K562 (cell line): ENCODE measurements around the gene UBE2H. TPM values are rescaled to one million over a fixed set of nuclear protein-coding genes. Genes with fewer than 3 reads are reported as not detected.

Experiments used
- ATAC-seq: fragments of 200-7000 bp; cut with Tn5 transposase; 3 replicates; pipeline ENCODE4 v1.9.1; 2020; ENCODE audit warnings: moderate library complexity
- BruUV-seq: library from RNA; stranded (reverse); fragments of 400-500 nt; replicated peaks from 2 replicates; lab custom pipeline; 2021; lab: Mats Ljungman, UMichigan
- CTCF ChIA-PET: fragments of 300-600 bp; formaldehyde crosslinking; extraction: SDS; loops from one replicate; lab custom pipeline; 2021; ENCODE audit warnings: low intra/inter-chr PET ratio; lab: Yijun Ruan, JAX
- POLR2A ChIA-PET: fragments of 300-600, 350-650 bp; sonication (Branson Sonifier 250); formaldehyde crosslinking; extraction: SDS; loops from one replicate; lab custom pipeline; 2021; ENCODE audit warnings: antibody characterized with exemption, inconsistent platforms; lab: Yijun Ruan, JAX
- DNase-seq, 4 experiments: peaks; one replicate each; pipeline versions ENCODE4 v3.0.0 to v3.0.0-alpha.2; 2011 to 2018; ENCODE audit warnings: low spot score in 3 of 4, mixed read lengths in 3 of 4; ENCODE audit errors: extremely low read depth in 1 of 4
- FAIRE-seq: peaks from 2 replicates; lab custom pipeline; 2011; peaks lifted over from hg19 to GRCh38; lab: Jason Lieb, UNC
- H2AFZ ChIP-seq: 2 replicates; pipeline ENCODE4 v1.6.0; 2011; ENCODE audit warnings: low read depth, low read length, control low read depth, inconsistent platforms
- H3K27ac ChIP-seq: fragments of 200-600 bp; 3 replicates; pipeline ENCODE4 v1.8.0; 2011; ENCODE audit warnings: low read depth, mild to moderate bottlenecking, control low read depth, inconsistent platforms, low read length, moderate library complexity, mixed read lengths; ENCODE audit errors: extremely low read depth
- H3K27me3 ChIP-seq, 2 experiments: fragments of 300-600 bp in 1 of 2; 2 replicates in 1 of 2; 3 replicates in 1 of 2; pipeline versions ENCODE4 v1.6.0 to v1.8.0; 2011; ENCODE audit warnings: inconsistent platforms in 2 of 2, low read length in 2 of 2, mild to moderate bottlenecking in 1 of 2, mixed read lengths in 1 of 2, moderate library complexity in 1 of 2; ENCODE audit not compliant: control insufficient read depth in 2 of 2, insufficient read depth in 2 of 2
- H3K36me3 ChIP-seq: fragments of 300-600 bp; 3 replicates; pipeline ENCODE4 v1.8.0; 2011; ENCODE audit warnings: mild to moderate bottlenecking, low read length, inconsistent platforms; ENCODE audit not compliant: control insufficient read depth, insufficient read depth
- H3K4me1 ChIP-seq, 2 experiments: fragments of 200-600 bp in 1 of 2; replicated peaks in 1 of 2; 2 replicates in 1 of 2; 3 replicates in 1 of 2; pipeline versions ENCODE4 v1.5.1 to v1.8.0; 2011; ENCODE audit warnings: inconsistent platforms in 2 of 2, low read length in 2 of 2, mild to moderate bottlenecking in 1 of 2, mixed read lengths in 1 of 2, moderate library complexity in 1 of 2; ENCODE audit not compliant: control insufficient read depth in 2 of 2, insufficient read depth in 2 of 2
- H3K4me2 ChIP-seq: 2 replicates; pipeline ENCODE4 v1.6.1; 2011; ENCODE audit warnings: low read length, control low read depth, inconsistent platforms, mixed read lengths; ENCODE audit not compliant: insufficient read depth
- H3K4me3 ChIP-seq: fragments of 200-600 bp; sonication (generic), shearing (Covaris generic); 2 replicates; pipeline ENCODE4 v1.5.1; 2016; ENCODE audit warnings: control low read depth, inconsistent platforms
- H3K79me2 ChIP-seq: fragments of 200-600 bp; 3 replicates; pipeline ENCODE4 v1.8.0; 2011; ENCODE audit warnings: low read length, inconsistent platforms; ENCODE audit not compliant: control insufficient read depth, insufficient read depth
- H3K9ac ChIP-seq, 2 experiments: 2 replicates each; pipeline versions ENCODE4 v1.6.0 to v1.6.1; 2011; ENCODE audit warnings: low read depth in 2 of 2, low read length in 2 of 2, control low read depth in 1 of 2, inconsistent platforms in 1 of 2, mild to moderate bottlenecking in 1 of 2, mixed read lengths in 1 of 2; ENCODE audit not compliant: insufficient read depth in 1 of 2
- H3K9me1 ChIP-seq: one replicate; pipeline ENCODE4 v1.6.0; 2011; ENCODE audit warnings: inconsistent platforms, mild to moderate bottlenecking, low read length, moderate library complexity; ENCODE audit not compliant: control insufficient read depth, insufficient read depth
- H3K9me3 ChIP-seq: replicated peaks from 2 replicates; pipeline ENCODE4 v1.5.1; 2011; ENCODE audit warnings: low read depth, low read length, inconsistent platforms; ENCODE audit not compliant: control insufficient read depth, insufficient read depth
- H4K20me1 ChIP-seq: replicated peaks from 2 replicates; pipeline ENCODE4 v1.6.1; 2011; ENCODE audit warnings: low read length, inconsistent platforms, mixed read lengths; ENCODE audit not compliant: control insufficient read depth, insufficient read depth
- C11orf30 ChIP-seq: fragments of 450-650 bp; IDR thresholded peaks from 2 replicates; pipeline ENCODE4 v1.6.1; 2016; ENCODE audit warnings: low read depth, mild to moderate bottlenecking
- EP400 ChIP-seq: fragments of 450-650 bp; IDR thresholded peaks from 2 replicates; pipeline ENCODE4 v1.6.1; 2017; ENCODE audit warnings: antibody characterized with exemption, mild to moderate bottlenecking, moderate library complexity
- HSF4 ChIP-seq: fragments of 250-450 bp; sonication (Bioruptor Pico); IDR thresholded peaks from 2 replicates; pipeline ENCODE4 v2.1.2; 2022; ENCODE audit warnings: mild to moderate bottlenecking, moderate library complexity, borderline replicate concordance
- KAT2B ChIP-seq: IDR thresholded peaks from one replicate; pipeline ENCODE4 v1.6.1; 2012; ENCODE audit warnings: low read depth, mild to moderate bottlenecking, control low read depth, inconsistent platforms, low read length, moderate library complexity
- MTA3 ChIP-seq: fragments of 450-650 bp; formaldehyde crosslinking; IDR thresholded peaks from 2 replicates; pipeline ENCODE4 v1.6.1; 2017; ENCODE audit warnings: mild to moderate bottlenecking, borderline replicate concordance
- NR4A1 ChIP-seq, 2 experiments: fragments of 250-450 bp in 1 of 2; fragments of 450-650 bp in 1 of 2; sonication (Bioruptor Pico) in 1 of 2; IDR thresholded peaks; 2 replicates each; pipeline versions ENCODE4 v1.4.0 to v1.6.1; 2016 to 2020; ENCODE audit warnings: mild to moderate bottlenecking in 2 of 2, missing compliant biosample characterization in 1 of 2, missing genetic modification characterization in 1 of 2, moderate library complexity in 1 of 2
- POLR2H ChIP-seq: IDR thresholded peaks from 2 replicates; pipeline ENCODE4 v1.6.1; 2016; ENCODE audit warnings: missing genetic modification characterization, low read depth, mild to moderate bottlenecking, control low read depth, missing compliant biosample characterization, moderate library complexity
- RAD21 ChIP-seq, 2 experiments: fragments of 250-450 bp in 1 of 2; fragments of 450-650 bp in 1 of 2; sonication (Bioruptor Pico) in 1 of 2; formaldehyde crosslinking in 1 of 2; IDR thresholded peaks in 1 of 2; conservative IDR thresholded peaks in 1 of 2; 2 replicates each; pipeline versions ENCODE4 v1.4.0 to v1.8.0; 2020 to 2022; ENCODE audit warnings: mild to moderate bottlenecking in 2 of 2, moderate library complexity in 1 of 2
- SLC30A9 ChIP-seq: fragments of 250-450 bp; sonication (Bioruptor Pico); IDR thresholded peaks from 2 replicates; pipeline ENCODE4 v1.8.0; 2022; ENCODE audit warnings: mild to moderate bottlenecking, moderate library complexity
- SMARCA5 ChIP-seq: fragments of 450-650 bp; IDR thresholded peaks from 2 replicates; pipeline ENCODE4 v1.6.1; 2016
- TBP ChIP-seq: optimal IDR thresholded peaks from 2 replicates; pipeline ENCODE3; 2011; ENCODE audit warnings: low read depth, low read length, improper control_type of control experiment
- TRIM24 ChIP-seq, 2 experiments: fragments of 450-650 bp; IDR thresholded peaks; 2 replicates each; pipeline ENCODE4 v1.6.1; 2016
- ZC3H8 ChIP-seq: fragments of 450-650 bp; IDR thresholded peaks from 2 replicates; pipeline ENCODE4 v1.6.1; 2017
- ZNF589 ChIP-seq: fragments of 200-800 bp; sonication (Bioruptor generic); IDR thresholded peaks from 2 replicates; pipeline ENCODE4 v1.6.1; 2016; ENCODE audit warnings: low read depth, missing genetic modification characterization, missing compliant biosample characterization
- WGBS: fragments of 100-300 bp; shearing (Covaris generic); methylation state at CpG from one replicate; pipeline ENCODE4 v1.1.6; 2016; ENCODE audit warnings: low coverage, mixed read lengths; ENCODE audit not compliant: insufficient coverage; ENCODE audit errors: missing lambda C conversion rate; 5-methylcytosine and 5-hydroxymethylcytosine counted together
- in situ Hi-C: fragments of 300-500 bp; cut with MboI; formaldehyde crosslinking; loops from 4 replicates; pipeline ENCODE4 v1.15.0; 2018; ENCODE audit warnings: inconsistent platforms, mixed read lengths
- intact Hi-C: fragments of 100-400 bp; cut with micrococcal nuclease; formaldehyde crosslinking; loops from 2 replicates; pipeline ENCODE4 v1.14.2; 2022
- polyA plus RNA-seq, 8 experiments: library from polyadenylated mRNA; depleted of rRNA in 4 of 8; stranded (reverse) in 5 of 8; unstranded in 3 of 8; fragments of >200 nt; fragmentation: Nextera tagmentation in 2 of 8; fragmentation: Illumina TruSeq in 1 of 8; extraction: Ambion mirVana in 2 of 8; extraction: Trizol in 1 of 8; gene quantifications; 2 replicates each; pipeline versions ENCODE4 v1.2.1 to v1.2.3, GENCODE V29; 2011 to 2014; ENCODE audit warnings: inconsistent platforms in 1 of 8, missing spikeins in 1 of 8
- total RNA-seq, 7 experiments: library from RNA; depleted of rRNA in 6 of 7; stranded (reverse); fragments of >200 nt in 6 of 7; fragmentation: Illumina TruSeq in 2 of 7; extraction: Trizol in 2 of 7; gene quantifications; 2 replicates each; pipeline versions ENCODE4 v1.2.1 to v1.2.3, GENCODE V29; 2011 to 2021; ENCODE audit warnings: low replicate concordance in 1 of 7
- TF ChIP-seq, protein P1 (sequence below): fragments of 450-650 bp; IDR thresholded peaks from 2 replicates; pipeline ENCODE4 v1.6.1; 2017; ENCODE audit warnings: antibody characterized with exemption
- TF ChIP-seq, protein P2 (sequence below): fragments of 250-450 bp; sonication (Bioruptor Pico); IDR thresholded peaks from 2 replicates; pipeline ENCODE4 v1.5.1; 2021; ENCODE audit warnings: mild to moderate bottlenecking
- TF ChIP-seq, protein P3 (sequence below): fragments of 450-650 bp; IDR thresholded peaks from 2 replicates; pipeline ENCODE4 v1.6.1; 2016; ENCODE audit warnings: antibody characterized with exemption

Gene UBE2H
- total and polyA plus RNA-seq, 9 of the 15 experiments (the other 6 are each of a cell fraction or from before 2014, with no cell fraction given), result 6.3 to 33.0 (median 13.3) TPM

DNA sequence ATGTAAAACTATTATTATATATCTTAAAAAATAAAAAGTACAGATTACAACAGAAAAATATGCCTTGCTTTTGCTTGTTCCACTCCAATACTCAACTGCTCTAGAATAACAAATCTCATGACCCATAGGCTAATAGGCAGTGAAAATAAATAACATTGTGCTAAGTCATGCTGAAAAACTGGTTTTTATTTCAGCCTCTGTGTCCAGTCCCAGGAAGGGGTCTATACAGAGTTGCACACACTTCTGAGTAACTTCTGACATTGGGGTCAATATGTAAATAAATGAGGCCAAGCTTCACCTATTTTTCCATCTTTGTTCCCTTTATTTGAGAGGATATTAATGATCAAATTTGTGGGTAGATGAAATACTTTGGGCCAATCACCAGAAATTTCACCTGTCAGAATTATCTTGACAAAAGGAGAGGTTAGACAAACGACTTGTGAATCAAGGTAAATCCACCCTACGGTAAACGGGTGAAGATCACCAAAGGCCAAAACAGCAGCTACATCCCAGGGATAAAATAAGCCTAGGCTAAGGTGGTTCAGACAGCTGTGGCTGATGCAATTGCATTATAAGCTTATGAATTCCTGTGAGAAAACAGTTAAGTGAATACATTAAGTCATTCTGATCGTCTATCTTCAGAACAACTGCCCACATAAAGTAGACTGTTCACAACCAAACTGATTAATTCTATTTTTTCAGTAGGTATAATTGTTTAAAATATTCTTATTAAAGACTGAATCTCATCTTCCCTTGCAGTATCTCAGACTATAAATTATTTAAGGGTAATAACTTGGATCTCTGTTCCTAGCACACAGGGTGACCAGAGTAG is 87.5 kb downstream of the UBE2H start:
- intact Hi-C loops, result no loop called here
- no TSS peak for BruUV-seq
- Histone ChIP-seq H3K9me1 (peaks cover 2% of the 10 kb centered on the region), H3K4me1 (peaks cover 11 to 46% of the 10 kb centered on the region in 2 experiments; a peak in 4 of 5 replicates), H3K79me2 (no peaks in the 10 kb centered on the region), H4K20me1 (no peaks in the 10 kb centered on the region), H3K27me3 (no peaks in the 10 kb centered on the region), H3K36me3 (no peaks in the 10 kb centered on the region), H3K4me2 (no peak overlapping the region; the same call in 1 of the 2 replicates), H2AFZ (peak overlapping the region; percentile 10; the same call in 1 of the 2 replicates), H3K9me3 (no peaks in the 10 kb centered on the region), H3K27ac (peak overlapping the region; percentile 36), H3K4me3 (no peak overlapping the region), H3K9ac (peak overlapping the region; percentile 9 to 10; a peak in 2 of 4 replicates)
- FAIRE-seq (no peak), ATAC-seq (peak; percentile 70), DNase-seq (no peak)
- in situ Hi-C loops, result no loop called here
- ChIA-PET POLR2A (interaction anchor here (0.9 to 1.8 kb wide), 8 partner anchors 8 to 205 kb away, joined by 3 to 13 read pairs (median 4); partner anchors contain the start of gene KLHDC10), CTCF (no interaction called here)
- WGBS, result 26% methylated on average over 4 of the region's 4 CpGs
- TF ChIP-seq TBP (peak; percentile 69), HSF4 (peak; percentile 35; the same call in 1 of the 2 replicates), ZC3H8 (no peak), SLC30A9 (CRISPR knock-in tag) (no peak), NR4A1 (CRISPR knock-in tag; IDR thresholded peaks at IDR 0.05) (no peak), NR4A1 (tag; IDR thresholded peaks at IDR 0.05) (0 out of 2 replicates have a peak, but pooled peaks have one; percentile 21), EP400 (peak; percentile 36; the same call in 1 of the 2 replicates), SMARCA5 (no peak), MTA3 (peak; percentile 25; the same call in 1 of the 2 replicates), TRIM24 (IDR thresholded peaks at IDR 0.05) (peak in 1 of 2 experiments; percentile 35; a peak in 1 of 4 replicates), RAD21 (CRISPR knock-in tag; conservative IDR thresholded peaks at IDR 0.05 in 1 of 2, IDR thresholded peaks at IDR 0.05 in 1 of 2) (0 out of 4 replicates have a peak, but pooled peaks of 1 of the 2 experiments have one; percentile 9), C11orf30 (peak; percentile 84), POLR2H (peak; percentile 54), KAT2B (no peak), ZNF589 (CRISPR knock-in tag) (peak; percentile 84; the same call in 1 of the 2 replicates)
- TF ChIP-seq, protein P1, sequence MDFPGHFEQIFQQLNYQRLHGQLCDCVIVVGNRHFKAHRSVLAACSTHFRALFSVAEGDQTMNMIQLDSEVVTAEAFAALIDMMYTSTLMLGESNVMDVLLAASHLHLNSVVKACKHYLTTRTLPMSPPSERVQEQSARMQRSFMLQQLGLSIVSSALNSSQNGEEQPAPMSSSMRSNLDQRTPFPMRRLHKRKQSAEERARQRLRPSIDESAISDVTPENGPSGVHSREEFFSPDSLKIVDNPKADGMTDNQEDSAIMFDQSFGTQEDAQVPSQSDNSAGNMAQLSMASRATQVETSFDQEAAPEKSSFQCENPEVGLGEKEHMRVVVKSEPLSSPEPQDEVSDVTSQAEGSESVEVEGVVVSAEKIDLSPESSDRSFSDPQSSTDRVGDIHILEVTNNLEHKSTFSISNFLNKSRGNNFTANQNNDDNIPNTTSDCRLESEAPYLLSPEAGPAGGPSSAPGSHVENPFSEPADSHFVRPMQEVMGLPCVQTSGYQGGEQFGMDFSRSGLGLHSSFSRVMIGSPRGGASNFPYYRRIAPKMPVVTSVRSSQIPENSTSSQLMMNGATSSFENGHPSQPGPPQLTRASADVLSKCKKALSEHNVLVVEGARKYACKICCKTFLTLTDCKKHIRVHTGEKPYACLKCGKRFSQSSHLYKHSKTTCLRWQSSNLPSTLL, result no peak
- TF ChIP-seq, protein P2, sequence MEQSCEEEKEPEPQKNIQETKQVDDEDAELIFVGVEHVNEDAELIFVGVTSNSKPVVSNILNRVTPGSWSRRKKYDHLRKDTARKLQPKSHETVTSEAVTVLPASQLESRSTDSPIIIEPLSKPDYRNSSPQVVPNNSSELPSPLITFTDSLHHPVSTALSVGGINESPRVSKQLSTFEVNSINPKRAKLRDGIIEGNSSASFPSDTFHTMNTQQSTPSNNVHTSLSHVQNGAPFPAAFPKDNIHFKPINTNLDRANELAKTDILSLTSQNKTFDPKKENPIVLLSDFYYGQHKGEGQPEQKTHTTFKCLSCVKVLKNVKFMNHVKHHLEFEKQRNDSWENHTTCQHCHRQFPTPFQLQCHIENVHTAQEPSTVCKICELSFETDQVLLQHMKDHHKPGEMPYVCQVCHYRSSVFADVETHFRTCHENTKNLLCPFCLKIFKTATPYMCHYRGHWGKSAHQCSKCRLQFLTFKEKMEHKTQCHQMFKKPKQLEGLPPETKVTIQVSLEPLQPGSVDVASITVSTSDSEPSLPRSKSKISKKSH (CRISPR knock-in tag), result no peak
- TF ChIP-seq, protein P3, sequence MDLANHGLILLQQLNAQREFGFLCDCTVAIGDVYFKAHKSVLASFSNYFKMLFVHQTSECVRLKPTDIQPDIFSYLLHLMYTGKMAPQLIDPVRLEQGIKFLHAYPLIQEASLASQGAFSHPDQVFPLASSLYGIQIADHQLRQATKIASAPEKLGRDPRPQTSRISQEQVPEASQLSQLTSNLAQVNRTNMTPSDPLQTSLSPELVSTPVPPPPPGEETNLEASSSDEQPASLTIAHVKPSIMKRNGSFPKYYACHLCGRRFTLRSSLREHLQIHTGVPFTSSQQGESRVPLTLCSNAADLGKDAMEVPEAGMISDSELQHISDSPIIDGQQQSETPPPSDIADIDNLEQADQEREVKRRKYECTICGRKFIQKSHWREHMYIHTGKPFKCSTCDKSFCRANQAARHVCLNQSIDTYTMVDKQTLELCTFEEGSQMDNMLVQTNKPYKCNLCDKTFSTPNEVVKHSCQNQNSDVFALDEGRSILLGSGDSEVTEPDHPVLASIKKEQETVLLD, result no peak
